GM18517 (cell line): Measurements from ENCODE around the gene PSMB5.

ENCODE experiments used
- ATAC-seq: cut with Tn5 transposase; IDR thresholded peaks from one replicate; pipeline ENCODE4 v1.9.1; 2021; ENCODE audit warnings: mild to moderate bottlenecking, moderate library complexity; ENCODE audit not compliant: unreplicated experiment

PSMB5 gene

DNA sequence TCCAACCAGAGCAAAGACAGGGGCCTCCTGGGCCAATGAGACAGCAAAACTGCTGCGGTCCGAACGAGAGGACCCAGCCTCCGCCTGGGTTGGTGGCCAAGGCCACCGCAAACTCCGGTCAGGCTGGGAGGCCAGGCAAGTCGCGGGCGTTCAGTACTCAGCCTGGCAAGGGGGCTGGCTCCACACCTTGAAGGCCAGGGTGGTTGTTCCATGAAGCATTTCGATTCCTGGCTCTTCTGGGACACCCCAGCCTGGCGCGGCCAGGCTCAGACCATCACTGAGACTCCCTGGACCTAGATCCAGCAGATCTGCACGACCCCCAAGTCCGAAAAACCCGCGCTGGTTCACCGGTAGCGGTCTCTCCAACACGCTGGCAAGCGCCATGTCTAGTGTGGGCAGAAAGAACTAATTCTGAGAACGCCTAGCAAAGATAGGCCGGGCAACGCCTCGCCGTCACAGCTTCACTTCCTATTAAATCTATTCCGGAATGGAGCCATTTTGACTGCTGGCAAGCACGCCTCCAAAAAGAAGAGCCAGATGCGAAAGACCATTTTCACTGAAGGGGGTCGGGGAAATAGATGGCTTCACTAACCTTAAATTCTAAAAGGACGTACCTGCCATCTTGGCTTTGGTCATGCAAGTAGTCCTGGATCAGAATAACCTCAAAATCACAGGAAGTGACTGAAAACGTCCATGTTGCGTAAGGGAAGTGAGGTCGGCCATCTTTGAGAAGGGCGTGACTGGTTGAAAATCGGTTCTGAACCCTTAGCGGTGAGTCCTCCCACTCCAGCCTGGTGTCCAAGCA is at the start of gene PSMB5:
TSS of gene PSMB5 (minus strand) at position 403 of the 805 bp plus-strand sequence. CDS start at position 384, 19 bp downstream.
- ATAC-seq = peak; percentile 93

DNA sequence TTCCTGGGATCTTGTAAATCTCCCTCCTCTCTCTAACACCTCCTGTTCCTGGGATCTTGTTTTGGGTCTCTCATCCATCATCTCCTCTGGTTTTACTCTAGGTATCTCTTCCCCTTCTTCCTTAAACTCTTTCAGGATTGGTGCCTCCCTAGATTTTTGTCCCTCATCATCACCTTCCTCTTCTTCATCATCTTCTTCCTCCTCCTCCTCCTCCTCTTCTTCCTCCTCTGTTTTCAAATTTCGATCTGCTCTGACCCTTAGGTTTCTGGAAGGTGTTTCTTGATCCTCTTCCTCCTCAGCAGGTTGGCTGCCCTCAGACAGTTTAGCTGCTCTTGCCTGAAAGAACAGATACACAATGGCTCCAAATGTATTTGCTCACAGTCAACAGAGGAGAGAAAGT is 45.8 kb upstream of the PSMB5 start:
- no peak for ATAC-seq

DNA sequence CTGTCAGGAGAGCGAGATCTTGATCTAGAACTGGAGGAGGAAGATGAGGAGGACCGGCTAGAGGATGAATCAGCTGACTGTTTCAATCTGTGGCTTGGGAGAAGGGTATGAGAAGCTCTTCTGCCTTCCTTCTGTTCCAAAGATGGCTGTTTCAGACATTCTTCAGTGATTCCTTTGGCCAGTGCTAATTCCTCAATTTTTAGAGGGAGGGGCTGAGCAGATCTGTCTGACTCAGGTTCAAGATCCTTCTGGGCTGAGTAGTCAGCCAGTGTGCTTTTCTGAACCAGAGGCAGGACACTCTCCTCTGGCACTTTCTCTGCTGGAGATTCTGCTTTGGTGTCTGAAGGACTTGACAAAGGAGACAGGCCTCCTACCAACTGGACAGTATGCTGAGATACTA is 45.0 kb upstream of the PSMB5 start:
- ATAC-seq = no peak

GRCh38 chr14:23078692-23079116 is 44.0 kb upstream of the PSMB5 start:
- no peak for ATAC-seq

- no peak for ATAC-seq
Observed at GRCh38 chr14:23077962-23078361, 43.3 kb upstream of the PSMB5 start.

DNA sequence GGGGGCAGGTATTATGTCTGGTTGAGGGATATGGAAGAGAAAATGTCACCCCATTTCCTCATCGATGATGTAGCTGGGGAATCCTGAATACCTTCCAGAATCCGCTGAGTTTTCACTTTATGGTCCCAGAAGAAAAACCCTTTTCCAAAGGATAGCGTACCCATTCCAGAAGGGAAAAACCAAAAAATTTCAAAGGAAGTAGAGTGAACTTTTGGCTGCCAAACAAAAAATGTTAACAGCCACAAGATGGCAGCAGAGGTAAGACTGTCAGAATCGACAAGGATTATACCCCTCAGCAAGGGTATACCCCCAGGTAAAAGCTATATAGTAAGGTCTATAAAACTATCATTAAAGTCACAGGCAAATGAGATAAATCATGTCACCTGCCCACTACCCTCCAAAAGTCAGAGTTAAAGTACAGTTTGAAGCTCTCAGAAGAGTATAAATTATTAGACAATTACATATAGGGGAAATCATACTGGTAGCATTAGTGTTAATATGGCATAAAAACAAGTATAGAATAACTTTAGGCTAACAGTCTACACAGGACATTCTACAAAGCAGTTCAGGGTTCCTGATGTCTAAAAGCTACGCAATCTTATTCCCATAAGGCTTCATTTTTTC is 42.2 kb upstream of the PSMB5 start:
- no peak for ATAC-seq

- ATAC-seq = no peak
Observed at GRCh38 chr14:23074906-23075305, 40.2 kb upstream of the PSMB5 start.

GRCh38 chr14:23071921-23072539 is 37.3 kb upstream of the PSMB5 start:
- ATAC-seq = no peak

- peak; percentile 73 for ATAC-seq
Observed at GRCh38 chr14:23071244-23071920, 36.7 kb upstream of the PSMB5 start.

DNA sequence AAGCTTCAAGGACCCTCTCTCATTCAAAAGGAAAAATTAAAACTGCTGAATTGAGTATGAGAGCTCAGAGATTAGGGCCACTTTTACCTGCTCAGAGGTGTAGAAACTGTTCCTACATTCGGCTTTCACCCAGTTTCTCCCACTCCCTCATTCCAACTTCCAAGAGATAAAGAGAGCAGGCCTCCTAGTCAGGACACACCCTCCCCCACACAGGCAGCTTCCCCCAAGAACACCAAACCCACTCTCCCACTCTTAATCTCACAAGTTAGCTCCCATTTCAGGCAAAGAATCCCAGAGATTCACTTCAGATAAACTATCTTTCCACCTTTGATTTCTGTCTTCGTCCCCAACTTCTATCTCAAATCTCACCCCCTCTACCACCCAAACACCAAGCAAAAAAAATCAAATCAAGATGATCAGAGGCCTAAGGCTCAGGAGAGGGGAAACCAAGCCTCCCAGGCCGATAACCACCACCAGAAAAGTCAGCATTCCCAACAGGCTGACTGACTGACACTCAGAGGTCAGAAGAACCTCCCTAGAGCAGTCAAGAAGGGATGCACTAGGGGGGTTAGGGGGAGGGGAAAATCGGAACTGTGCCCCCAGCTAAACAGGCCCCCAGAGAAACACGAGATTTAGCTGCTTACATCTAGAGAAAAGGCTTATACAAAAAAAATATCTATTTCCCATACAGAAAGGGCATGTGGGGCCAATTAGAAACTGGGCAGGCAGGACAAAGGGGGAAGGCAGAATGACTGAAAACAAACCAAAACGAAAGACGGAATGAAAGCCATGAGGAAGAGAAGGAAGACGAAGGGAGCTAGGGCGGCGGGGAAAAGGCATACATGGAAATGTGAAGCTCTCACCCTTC is 35.8 kb upstream of the PSMB5 start:
- ATAC-seq = no peak

DNA sequence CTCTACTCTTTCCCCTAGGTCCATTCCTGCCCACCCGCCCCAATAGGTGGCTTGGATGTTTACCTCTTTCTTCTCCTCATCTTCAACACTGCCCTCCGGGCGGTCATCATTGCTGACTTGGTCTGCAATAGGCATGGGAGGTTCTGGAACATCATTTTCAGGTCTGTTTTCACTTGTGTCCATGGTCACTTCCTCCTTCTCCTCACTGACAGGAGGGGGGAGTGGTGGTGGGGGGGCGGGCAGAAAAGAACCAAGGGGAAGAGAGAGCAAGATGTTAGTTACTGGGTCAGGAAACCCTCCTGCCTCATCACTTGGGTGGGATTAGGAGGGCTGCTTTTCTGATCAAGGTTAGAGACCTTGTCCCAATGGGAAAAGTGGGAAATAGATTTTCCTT is 34.7 kb upstream of the PSMB5 start:
- no peak for ATAC-seq

DNA sequence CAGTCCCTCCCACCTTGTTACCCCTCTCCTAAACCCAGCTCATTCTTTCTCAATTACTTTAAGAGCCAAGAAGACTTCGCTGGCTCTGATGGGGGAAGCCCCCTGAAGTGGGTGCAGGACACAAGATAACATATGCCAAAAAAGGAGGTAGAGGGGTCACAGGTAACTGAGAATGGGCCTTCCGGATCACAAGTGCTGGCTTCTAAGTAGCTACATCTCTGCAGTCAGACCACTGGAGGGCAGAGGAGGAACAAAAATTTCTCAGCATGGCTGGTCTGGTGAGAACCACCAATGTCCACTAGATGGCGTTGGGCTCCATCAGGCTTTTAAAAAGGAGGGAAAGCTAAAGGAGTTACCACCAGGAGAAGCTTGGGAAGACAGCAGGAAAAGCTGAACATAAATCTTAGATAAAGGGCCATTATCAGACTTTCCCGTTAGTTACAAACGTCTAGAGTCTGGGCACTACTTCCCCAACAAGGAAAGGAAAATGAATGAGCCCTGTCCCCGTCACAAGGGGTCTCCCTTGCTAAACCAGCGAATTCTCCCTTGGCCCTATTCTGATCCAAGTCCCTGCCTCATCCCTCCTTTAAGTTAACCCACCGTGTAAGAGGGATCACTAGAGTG is 34.2 kb upstream of the PSMB5 start:
- ATAC-seq = peak; percentile 57

- ATAC-seq = no peak
Observed at GRCh38 chr14:23067847-23068788, 33.4 kb upstream of the PSMB5 start.

DNA sequence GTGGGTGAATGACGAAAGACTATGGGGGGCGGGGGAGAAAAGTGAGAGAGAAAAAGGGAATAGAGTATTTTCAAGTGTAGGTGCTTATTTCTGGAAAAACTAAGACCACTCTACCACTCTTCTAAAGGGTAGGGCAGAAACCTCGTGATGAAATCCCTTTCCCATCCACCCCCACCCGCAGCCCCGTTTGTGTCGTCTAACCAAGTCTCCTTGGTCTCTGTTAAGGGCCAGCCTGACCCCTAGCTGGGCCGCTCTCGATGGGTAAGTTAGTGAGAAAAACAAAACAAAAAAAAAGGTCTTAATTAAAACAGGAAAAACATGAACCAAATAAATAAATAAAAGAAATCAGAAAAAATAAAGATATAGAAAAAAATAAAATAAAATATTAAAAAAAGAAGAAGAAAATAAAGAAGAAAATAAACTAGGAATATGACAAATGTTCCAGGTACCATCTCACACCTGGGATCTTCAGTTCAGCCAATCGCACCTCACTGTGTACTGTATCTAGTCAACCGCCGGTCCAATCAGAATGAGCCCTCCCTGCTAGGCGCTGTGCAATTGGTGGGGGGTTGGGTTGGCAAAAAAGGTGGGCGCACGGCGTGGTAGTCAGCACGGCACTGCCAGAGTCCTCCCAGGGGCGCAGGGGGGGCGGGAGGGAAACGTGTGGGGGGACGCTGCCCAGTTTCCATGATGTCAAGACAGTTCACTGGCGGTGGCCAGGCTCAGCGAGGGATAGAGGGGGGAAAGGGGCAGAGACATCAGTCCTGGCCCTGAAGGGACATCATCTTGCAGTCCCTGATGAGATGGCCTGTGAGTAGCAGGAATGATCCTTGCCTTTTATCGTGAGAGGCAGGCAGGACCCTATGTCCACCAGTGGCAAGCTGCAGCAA is 32.4 kb upstream of the PSMB5 start:
- no peak for ATAC-seq

DNA sequence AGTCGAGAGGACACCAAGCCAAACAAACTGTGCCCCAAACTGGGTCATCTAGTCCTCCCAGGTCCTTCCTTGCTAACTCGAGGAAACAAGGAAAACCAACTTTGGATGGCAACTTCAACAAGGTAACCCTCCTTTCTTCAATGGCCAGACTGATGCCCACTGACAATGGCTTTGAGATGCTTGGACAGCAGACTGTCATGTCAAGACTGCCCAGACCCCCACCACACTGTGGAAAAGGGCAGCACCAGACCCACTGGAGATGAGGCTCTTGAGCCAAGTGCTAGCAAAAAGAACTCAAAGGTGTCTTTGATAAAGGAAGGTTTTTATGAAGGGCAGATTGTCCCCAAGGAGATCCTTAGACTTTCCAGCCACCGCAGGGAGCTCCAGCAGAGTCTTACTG is 31.7 kb upstream of the PSMB5 start:
- ATAC-seq = no peak

GRCh38 chr14:23063601-23064000 is 28.9 kb upstream of the PSMB5 start:
- no peak for ATAC-seq

DNA sequence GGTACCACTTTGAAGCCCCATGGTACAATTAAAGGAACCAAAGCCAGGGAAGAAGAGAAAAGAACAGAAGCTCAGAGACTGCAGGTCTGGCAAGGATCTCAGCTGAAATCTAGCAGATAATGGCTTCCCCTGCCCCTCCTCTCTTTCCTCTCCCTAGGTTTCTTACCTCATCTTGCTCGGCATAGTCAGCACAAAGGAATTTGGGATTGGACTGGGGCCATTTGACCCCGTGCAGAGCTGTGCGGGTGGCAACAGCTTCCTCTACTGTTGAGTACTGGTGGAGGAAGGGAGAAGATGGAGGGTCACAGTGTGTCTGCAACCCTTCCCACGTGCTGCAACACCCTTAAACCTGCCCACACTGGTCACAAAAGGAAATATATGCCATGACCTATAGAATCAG is 27.3 kb upstream of the PSMB5 start:
- ATAC-seq = no peak
